Gastrocnemius medialis (tissue), 4 donors: ENCODE data around the gene RNF123.

Experiments used
- POLR2A ChIP-seq, 2 donors: fragments of 450-650 bp; IDR thresholded peaks; one replicate each; pipeline ENCODE4 v1.6.1; 2017; ENCODE audit warnings: antibody characterized with exemption in 2 of 2, mild to moderate bottlenecking in 2 of 2, moderate library complexity in 2 of 2
- TF ChIP-seq, protein P1 (sequence below), 5 experiments: fragments of 450-650 bp in 3 of 5; fragments of 200-600 bp in 2 of 5; sonication (generic) in 2 of 5; IDR thresholded peaks in 4 of 5; conservative IDR thresholded peaks in 1 of 5; 1 replicate in 4 of 5; 2 replicates in 1 of 5; pipeline ENCODE4 v1.5.1; 2016 to 2019; ENCODE audit warnings: antibody characterized with exemption in 5 of 5, mild to moderate bottlenecking in 3 of 5, moderate library complexity in 3 of 5

DNA sequence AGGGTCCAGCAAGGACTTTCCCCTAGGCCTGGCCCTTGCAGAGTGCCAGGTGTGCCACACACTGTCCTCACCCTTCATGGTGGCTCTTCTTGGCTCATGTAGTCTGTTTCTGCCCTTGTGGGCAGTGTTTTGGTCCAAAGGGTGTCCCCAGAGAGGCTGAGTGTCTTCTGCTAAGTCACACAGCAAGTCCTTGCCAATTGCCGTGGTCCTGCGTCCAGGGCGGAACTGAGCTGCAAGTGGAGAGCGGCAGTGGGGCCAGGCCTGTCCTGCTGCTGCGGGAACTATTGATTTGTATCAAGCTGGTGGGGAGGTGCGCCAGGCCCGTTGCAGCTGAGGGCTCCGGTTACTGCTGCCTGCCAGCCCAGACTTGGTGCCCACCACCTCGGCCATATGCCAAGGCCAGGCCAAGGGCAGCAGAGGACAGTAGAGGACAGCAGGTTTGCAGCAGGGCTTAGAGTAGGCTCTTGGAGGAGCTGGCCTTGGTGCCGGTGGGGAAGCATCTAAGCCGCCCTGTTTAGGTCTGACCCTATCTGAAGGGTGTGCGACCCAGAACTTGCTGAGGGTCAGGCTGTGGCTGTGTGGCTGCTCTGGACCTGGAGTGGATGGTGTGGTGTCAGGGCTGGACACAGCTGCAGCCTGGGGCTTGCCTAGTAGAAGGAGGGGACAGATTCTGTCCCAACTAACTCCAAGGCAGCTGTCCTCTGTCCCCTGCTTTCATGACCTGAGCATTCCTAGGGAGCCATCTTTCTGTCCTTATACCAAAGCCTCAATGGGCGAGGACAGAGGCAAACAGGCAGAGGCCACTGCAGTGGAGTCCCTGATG is 25.6 kb downstream of the RNF123 start:
- no peak for TF ChIP-seq POLR2A (IDR thresholded peaks at IDR 0.05)
- TF ChIP-seq, protein P1, sequence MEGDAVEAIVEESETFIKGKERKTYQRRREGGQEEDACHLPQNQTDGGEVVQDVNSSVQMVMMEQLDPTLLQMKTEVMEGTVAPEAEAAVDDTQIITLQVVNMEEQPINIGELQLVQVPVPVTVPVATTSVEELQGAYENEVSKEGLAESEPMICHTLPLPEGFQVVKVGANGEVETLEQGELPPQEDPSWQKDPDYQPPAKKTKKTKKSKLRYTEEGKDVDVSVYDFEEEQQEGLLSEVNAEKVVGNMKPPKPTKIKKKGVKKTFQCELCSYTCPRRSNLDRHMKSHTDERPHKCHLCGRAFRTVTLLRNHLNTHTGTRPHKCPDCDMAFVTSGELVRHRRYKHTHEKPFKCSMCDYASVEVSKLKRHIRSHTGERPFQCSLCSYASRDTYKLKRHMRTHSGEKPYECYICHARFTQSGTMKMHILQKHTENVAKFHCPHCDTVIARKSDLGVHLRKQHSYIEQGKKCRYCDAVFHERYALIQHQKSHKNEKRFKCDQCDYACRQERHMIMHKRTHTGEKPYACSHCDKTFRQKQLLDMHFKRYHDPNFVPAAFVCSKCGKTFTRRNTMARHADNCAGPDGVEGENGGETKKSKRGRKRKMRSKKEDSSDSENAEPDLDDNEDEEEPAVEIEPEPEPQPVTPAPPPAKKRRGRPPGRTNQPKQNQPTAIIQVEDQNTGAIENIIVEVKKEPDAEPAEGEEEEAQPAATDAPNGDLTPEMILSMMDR (IDR thresholded peaks at IDR 0.05 in 4 of 5, conservative IDR thresholded peaks at IDR 0.05 in 1 of 5) = no peak
